Liver (tissue), 3 donors: ENCODE results near the gene CACNA1D.

Experiments used
- CTCF ChIP-seq: fragments of 150-350 bp; IDR thresholded peaks from 2 replicates; pipeline ENCODE4 v1.5.1; 2017; ENCODE audit warnings: improper control_type of control experiment, low read depth, low read length; ENCODE audit not compliant: missing input control
- EGR1 ChIP-seq, 2 donors: IDR thresholded peaks; 2 replicates each; pipeline ENCODE4 v1.6.1; 2016 to 2018; ENCODE audit warnings: antibody characterized with exemption in 2 of 2, low read depth in 2 of 2
- ZBTB33 ChIP-seq: IDR thresholded peaks from 2 replicates; pipeline ENCODE4 v1.6.1; 2016; ENCODE audit warnings: antibody characterized with exemption
- TF ChIP-seq, protein P1 (sequence below): IDR thresholded peaks from 2 replicates; pipeline ENCODE4 v1.6.1; 2016; ENCODE audit warnings: antibody characterized with exemption, mild to moderate bottlenecking
- donor health status: healthy.
- donor health status: healthy.

DNA sequence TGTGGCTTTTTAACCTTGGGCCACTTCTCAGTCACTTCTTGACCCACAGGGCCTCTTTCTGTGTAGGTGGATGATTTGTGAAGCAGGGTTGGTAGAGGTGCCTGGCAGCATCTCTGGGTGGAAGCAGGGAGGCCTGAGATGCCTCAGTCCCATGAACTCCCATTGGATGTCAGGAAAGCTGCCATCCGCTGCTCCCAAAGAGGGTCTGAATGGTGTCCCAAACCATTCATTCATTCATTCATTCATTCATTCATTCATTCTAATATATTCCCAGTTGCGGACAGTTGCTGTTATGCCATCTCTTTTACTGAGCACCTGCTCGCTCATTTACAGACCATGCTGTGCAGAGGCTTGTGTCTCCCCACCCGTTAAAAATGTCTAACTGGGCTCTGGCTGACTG is 253.1 kb downstream of the CACNA1D start:
- TF ChIP-seq CTCF (no peak), EGR1 (IDR thresholded peaks at IDR 0.05; ENCODE audit: low read depth in 2 of 2) (no peak), ZBTB33 (no peak)
- TF ChIP-seq, protein P1, sequence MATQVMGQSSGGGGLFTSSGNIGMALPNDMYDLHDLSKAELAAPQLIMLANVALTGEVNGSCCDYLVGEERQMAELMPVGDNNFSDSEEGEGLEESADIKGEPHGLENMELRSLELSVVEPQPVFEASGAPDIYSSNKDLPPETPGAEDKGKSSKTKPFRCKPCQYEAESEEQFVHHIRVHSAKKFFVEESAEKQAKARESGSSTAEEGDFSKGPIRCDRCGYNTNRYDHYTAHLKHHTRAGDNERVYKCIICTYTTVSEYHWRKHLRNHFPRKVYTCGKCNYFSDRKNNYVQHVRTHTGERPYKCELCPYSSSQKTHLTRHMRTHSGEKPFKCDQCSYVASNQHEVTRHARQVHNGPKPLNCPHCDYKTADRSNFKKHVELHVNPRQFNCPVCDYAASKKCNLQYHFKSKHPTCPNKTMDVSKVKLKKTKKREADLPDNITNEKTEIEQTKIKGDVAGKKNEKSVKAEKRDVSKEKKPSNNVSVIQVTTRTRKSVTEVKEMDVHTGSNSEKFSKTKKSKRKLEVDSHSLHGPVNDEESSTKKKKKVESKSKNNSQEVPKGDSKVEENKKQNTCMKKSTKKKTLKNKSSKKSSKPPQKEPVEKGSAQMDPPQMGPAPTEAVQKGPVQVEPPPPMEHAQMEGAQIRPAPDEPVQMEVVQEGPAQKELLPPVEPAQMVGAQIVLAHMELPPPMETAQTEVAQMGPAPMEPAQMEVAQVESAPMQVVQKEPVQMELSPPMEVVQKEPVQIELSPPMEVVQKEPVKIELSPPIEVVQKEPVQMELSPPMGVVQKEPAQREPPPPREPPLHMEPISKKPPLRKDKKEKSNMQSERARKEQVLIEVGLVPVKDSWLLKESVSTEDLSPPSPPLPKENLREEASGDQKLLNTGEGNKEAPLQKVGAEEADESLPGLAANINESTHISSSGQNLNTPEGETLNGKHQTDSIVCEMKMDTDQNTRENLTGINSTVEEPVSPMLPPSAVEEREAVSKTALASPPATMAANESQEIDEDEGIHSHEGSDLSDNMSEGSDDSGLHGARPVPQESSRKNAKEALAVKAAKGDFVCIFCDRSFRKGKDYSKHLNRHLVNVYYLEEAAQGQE = no peak
